Measurements from ENCODE around the gene NTF3.

- TF ChIP-seq EZH2phosphoT487 (IDR thresholded peaks at IDR 0.05; ENCODE audit: borderline replicate concordance) (no peak), CTCF (conservative IDR thresholded peaks at IDR 0.05; ENCODE audit: low read length) (no peak)
These were observed 32.6 kb upstream of the NTF3 start for GRCh38 chr12:5399266-5399665.

Data from Loucy (cell line).